NOMO-1 treated with dmso at 0.1 percent for 144 hours (cell line): Measurements from ENCODE around the gene NOVA1.

ENCODE experiments used
- DNase-seq: peaks from one replicate; lab custom pipeline; 2025; ENCODE audit not compliant: unreplicated experiment; lab: John Stamatoyannopoulos, UW

Gene NOVA1

GRCh38 chr14:26448181-26448855, 149.5 kb downstream of the NOVA1 start:
- no peak for DNase-seq

GRCh38 chr14:26444822-26445221, 153.0 kb downstream of the NOVA1 start:
- no peak for DNase-seq

- no peak for DNase-seq
Measured at GRCh38 chr14:26443654-26444053, 154.2 kb downstream of the NOVA1 start.

- no peak for DNase-seq
Measured at GRCh38 chr14:26429205-26429604, 168.6 kb downstream of the NOVA1 start.

GRCh38 chr14:26427097-26427496, 170.7 kb downstream of the NOVA1 start:
- DNase-seq: no peak

GRCh38 chr14:26424537-26424936, 173.3 kb downstream of the NOVA1 start:
- DNase-seq: no peak

GRCh38 chr14:26415618-26416123, 182.2 kb downstream of the NOVA1 start:
- no peak for DNase-seq

GRCh38 chr14:26414926-26415325, 182.9 kb downstream of the NOVA1 start:
- DNase-seq: no peak

- no peak for DNase-seq
Measured at GRCh38 chr14:26414103-26414502, 183.7 kb downstream of the NOVA1 start.

GRCh38 chr14:26412421-26412820, 185.4 kb downstream of the NOVA1 start:
- DNase-seq: no peak

- no peak for DNase-seq
Measured at GRCh38 chr14:26410189-26410685, 187.6 kb downstream of the NOVA1 start.

GRCh38 chr14:26404927-26405326, 192.9 kb downstream of the NOVA1 start:
- DNase-seq: no peak

- no peak for DNase-seq
Measured at GRCh38 chr14:26403760-26404159, 194.1 kb downstream of the NOVA1 start.

- DNase-seq: no peak
Measured at GRCh38 chr14:26402126-26402525, 195.7 kb downstream of the NOVA1 start.

GRCh38 chr14:26401179-26401968, 196.5 kb downstream of the NOVA1 start:
- no peak for DNase-seq

- no peak for DNase-seq
Measured at GRCh38 chr14:26400373-26400772, 197.5 kb downstream of the NOVA1 start.

- no peak for DNase-seq
Measured at GRCh38 chr14:26398616-26399015, 199.2 kb downstream of the NOVA1 start.
